Head of caudate nucleus (tissue), 42 donors: ENCODE measurements around the gene COL23A1.

Experiments
- DNase-seq, 42 donors: peaks; one replicate each; pipeline versions ENCODE4 v3.0.0 to v3.0.0-alpha.2; 2020 to 2021; ENCODE audit warnings: mixed read lengths in 7 of 42
- intact Hi-C: fragments of 100-400 bp; cut with DNase I; formaldehyde crosslinking; loops from one replicate; pipeline ENCODE4 v1.15.0; 2022

COL23A1 gene

DNA sequence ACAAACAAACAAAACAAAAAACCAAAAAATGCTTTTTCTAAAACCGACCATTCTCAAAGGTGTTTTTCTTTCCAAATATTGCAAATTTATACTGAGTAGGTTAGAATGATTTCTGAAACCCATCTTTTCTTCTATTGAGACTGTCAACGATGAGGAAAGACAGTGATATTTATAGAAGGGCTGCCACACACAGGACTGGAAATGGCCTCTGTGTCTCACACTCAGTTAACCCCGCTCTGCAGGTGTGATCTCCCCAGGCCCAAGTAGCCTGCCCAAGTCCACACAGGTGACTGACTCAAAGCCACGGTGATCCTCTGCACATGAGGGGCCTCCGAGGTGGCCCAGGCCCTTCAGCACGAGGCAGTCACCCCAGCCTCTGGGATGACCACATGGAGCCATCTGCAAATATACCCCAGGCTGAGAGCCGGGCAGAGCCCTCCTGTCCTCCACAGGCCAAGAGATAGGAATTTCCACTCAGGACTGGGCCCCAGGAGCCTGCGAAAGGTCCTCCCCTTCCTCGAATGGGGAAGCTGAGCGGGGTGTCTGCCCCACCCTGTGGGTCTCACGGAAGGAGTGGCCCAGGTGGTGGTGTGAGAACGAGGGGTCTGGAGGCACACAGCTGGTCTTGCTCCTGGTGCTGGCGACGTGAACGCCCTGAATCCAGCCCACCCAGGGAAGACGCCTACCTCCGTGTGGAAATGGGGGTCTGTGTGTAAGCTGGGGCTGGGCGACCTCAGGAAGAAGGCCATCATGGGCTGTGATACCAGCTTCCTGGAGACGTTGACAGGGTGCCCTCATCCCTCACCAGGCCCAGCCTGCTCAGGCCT lies 304.6 kb downstream of the COL23A1 start:
- intact Hi-C loops: loop anchor here (10.0 kb wide), 1 partner anchor 299 kb away; no protein-coding TSS in a partner anchor
- no peak for DNase-seq

DNA sequence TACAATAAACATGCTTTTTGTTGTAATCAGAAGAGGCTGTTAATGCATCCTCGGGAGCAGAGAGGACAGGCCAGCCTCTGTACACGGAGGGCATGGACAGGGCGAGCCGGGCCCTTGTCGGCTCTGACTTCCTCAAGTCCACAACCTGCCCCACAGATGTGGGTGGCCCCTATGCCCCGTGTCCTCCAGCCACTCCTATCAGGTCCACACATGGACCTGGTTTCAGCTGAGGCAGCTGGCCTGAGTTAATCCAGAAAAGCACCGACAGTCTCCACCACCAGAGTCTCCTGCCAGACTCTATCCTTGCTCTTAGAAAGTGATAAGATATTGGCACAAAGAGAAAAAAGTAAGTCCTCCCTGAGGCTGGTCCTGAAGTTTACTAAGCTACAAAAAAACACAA lies 305.2 kb downstream of the COL23A1 start:
- DNase-seq: no peak

DNA sequence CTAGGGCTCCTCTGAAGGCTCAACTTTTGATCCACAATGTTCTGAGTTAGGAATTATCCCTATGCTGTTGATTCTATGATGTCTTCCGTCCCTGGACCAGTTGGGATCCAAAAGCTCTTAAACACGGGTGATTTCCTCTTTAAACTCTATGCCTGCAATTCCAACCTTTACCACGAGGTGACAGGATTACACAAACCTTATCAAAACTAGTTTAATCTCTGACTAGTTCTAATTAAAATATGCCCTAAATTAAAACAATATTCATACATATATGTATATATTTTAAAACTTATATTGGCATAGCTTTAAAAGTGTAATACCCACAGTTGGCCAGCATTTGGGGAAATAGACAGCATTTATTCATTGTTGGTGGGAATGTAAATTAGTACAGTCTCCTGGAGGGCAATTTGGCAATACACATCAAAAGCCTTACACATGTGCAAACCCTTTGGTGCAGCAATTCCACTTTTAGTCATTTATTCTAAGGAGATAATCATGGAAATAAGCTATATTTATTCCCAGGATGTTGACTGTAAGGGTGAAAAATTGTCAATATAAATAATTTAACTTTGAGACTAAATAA lies 306.0 kb downstream of the COL23A1 start:
- no peak for DNase-seq
- intact Hi-C loops: loop anchor here (5.0 to 10.0 kb wide), 2 partner anchors 268 to 301 kb away; no protein-coding TSS in a partner anchor

More for the DNA sequence above, 305.2 kb downstream of the COL23A1 start:
- intact Hi-C loops: loop anchor here (5.0 to 10.0 kb wide), 2 partner anchors 267 to 300 kb away; no protein-coding TSS in a partner anchor

DNA sequence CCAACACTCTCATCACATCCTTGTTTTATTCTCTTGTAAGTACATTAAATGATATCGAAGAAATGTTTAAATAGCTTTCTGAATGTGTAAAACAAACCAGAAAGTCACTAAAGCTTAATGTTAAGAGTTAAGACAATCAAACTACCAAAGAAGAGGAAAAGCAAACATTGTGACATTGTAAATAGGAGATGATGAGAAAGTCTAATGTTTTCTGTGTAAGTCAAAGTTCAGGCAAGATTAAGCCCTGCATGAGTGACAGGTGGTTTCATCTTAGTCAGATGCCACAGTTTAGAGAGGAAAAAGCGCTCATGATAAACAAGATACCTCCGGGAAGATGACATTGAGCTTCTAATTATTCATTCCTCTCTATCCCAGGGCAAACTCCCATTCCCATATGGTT lies 306.7 kb downstream of the COL23A1 start:
- DNase-seq: no peak
- intact Hi-C loops: loop anchor here (5.0 to 10.0 kb wide), 2 partner anchors 269 to 301 kb away; no protein-coding TSS in a partner anchor

DNA sequence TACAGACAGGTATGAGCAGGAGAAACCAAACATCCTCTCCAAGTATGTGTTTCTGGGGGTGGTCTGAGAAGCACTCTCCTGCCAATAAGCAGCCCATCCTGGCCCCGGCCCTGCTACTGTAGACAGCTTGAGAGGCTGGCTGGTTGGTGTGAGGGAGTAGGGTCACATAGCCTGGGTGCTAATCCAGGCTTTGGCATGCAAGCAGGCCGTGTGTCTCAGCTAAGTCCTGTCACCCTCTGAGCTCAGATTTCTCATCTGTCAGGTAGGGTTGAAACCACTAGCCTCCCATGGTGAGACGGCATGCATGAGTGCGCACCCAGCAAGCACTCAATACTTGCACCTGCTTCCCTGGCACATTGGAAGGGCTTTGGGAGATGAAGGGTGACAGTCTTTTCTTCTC lies 307.8 kb downstream of the COL23A1 start:
- intact Hi-C loops: loop anchor here (5.0 to 10.0 kb wide), 2 partner anchors 270 to 302 kb away; no protein-coding TSS in a partner anchor
- no peak for DNase-seq

GRCh38 chr5:178281331-178281730 lies 308.9 kb downstream of the COL23A1 start:
- intact Hi-C loops: loop anchor here (5.0 to 10.0 kb wide), 2 partner anchors 271 to 303 kb away; no protein-coding TSS in a partner anchor
- no peak for DNase-seq

DNA sequence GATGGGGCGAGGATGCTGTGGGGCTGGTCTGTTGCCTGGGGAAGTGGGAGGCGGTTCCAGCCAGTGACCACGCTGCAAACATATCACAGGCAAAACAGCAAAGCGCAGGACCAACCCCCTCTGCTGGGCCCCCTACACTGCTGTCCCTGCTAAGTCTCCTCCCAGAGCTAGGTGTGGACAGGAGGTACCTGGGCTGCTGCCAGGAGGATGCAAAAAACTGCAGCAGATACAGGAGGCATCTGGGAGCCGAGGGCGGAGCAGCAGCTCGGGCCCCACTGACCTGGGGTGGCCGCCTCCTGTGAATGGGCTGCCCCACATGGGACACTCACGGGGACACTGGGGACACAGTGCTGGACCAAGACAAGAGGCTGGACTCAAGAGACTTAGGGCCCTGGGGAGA lies 309.6 kb downstream of the COL23A1 start:
- no peak for DNase-seq
- intact Hi-C loops: loop anchor here (5.0 to 10.0 kb wide), 2 partner anchors 272 to 304 kb away; no protein-coding TSS in a partner anchor

DNA sequence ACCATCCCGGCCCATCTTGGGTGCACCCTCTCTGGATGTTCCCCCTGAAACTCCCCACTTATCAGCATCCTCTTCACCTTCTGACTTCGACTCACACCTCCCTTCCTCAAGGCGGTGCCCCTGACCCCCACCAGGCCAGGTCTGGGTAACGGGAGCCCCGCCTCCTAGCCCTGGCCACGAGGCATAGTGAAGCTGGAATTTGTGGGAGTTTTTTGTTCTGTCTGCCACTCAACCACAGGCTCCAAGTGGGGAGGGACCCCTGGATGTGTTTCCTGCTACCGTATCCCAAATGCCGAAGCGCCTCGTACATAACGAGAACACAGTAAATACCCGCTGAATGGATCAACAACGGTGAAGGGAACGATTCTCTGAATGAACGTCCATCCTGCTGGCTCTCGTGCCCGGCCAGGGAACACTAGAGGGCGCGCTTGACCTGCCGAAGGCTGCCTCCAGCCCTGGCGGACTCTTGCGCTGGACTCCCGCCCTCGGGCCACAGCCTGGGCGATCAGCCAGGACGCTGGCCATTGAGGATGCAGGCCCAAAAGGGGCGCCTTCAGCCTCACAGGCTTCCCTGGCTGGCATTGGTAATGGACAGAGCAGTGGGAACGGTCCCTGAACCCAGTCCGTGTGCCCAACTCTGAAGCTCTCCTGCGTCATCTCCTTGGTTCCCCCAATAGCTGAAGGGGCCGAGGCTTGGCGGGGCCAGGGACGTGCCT lies 310.3 kb downstream of the COL23A1 start:
- intact Hi-C loops: loop anchor here (5.0 to 10.0 kb wide), 3 partner anchors 185 to 305 kb away; no protein-coding TSS in a partner anchor

GRCh38 chr5:178279026-178279722 lies 311.0 kb downstream of the COL23A1 start:
- DNase-seq: peak in 1 of 42 donors; percentile 2
- intact Hi-C loops: loop anchor here (10.0 kb wide), 1 partner anchor 186 kb away; no protein-coding TSS in a partner anchor

More for the DNA sequence above, 310.3 kb downstream of the COL23A1 start:
- peak; percentile 82 to 98 (median 93) for DNase-seq

DNA sequence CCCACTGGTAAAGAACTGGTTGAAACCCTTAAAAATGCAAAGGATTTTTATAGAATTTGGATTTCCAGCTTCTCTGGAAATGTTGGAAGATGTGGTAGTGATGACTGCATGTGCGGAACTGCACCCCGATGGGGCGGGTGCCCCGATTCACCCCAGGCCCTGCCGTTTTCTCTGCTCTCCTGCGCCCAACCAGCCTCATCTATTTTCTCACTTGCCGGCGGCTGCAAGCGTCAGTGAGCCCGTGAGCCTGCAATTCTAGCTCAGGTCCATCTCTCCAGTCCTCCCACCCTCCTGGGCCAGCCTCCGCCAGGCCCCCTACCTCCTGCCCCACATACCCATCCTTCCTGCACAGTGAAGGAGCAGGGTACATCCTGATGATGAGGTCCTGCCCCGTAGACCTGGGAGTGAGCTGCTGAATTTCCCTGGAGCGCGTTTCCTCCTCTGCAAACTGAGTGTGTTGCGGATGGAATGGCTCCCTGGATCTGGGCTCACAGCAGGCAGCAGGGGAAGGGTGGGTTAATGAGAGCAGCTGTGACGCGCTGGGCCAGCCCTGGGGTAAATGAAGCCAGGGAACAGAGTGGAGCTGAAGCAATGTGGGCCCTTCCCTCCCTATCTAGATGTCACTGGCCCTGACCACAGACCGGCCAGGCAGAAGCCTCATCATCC lies 311.7 kb downstream of the COL23A1 start:
- intact Hi-C loops: loop anchor here (10.0 kb wide), 1 partner anchor 186 kb away; no protein-coding TSS in a partner anchor
- DNase-seq: peak in 1 of 42 donors; percentile 1

- intact Hi-C loops: loop anchor here (10.0 kb wide), 1 partner anchor 187 kb away; no protein-coding TSS in a partner anchor
- DNase-seq: no peak
Measured at GRCh38 chr5:178277866-178278265, 312.3 kb downstream of the COL23A1 start.

DNA sequence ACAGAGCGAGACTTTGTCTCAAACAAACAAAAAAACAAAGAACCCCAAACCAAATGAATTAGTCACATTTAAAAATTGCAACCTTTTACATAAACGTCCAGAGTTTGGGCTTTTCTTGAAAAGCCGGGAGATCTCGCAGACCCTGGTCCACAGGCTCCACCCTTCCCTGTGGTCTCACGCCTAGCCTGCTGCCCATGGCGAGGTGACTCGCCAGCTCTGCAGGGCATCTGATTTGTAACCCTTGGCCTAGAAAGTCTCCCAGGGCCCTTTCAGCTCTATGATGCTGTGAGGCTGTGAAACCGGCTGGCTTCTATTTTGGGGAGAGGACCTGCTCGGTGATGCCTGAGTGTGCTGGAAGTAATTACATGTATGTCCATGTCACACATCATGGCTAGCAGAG lies 312.8 kb downstream of the COL23A1 start:
- intact Hi-C loops: loop anchor here (10.0 kb wide), 1 partner anchor 187 kb away; no protein-coding TSS in a partner anchor
- no peak for DNase-seq

DNA sequence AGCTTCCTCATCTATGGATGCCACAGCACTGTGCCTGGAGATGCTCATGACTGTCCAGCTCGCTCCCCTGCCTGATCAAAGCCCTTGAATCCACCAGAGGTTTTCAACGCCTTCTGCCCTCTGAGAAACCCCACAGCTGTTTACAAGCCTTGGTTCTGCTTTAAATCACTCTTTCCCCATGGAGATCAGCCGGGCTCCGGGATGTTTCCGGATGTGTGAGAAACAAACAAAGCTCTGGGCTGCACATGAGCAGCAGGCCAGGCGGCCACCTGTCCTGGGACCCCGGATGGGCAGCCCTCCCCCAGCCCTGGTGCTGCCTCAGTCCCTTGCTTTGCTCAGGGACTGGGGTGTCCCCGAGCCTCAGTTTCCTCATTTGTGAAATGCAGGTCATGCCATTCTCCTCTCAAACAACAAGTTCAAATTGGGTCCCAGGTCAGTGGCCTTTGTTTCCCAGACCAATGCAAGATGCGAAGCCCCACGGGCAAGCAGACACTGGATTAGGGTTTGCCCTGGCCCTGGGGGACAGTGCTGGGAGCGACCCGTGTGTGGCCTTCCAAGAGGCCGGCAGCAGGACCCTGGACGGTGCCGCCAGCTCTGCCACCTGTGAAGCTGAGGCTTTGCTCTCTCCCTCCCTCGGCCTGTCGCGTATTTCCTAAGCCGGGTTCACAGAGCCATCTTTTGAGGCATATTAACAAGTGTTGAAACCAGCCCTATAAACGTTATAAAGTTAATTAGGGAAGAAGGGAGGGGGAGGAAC lies 315.2 kb downstream of the COL23A1 start:
- no peak for DNase-seq
- intact Hi-C loops: loop anchor here (10.0 kb wide), 1 partner anchor 190 kb away; no protein-coding TSS in a partner anchor

- intact Hi-C loops: loop anchor here (10.0 kb wide), 1 partner anchor 191 kb away; no protein-coding TSS in a partner anchor
- no peak for DNase-seq
Measured at GRCh38 chr5:178273665-178274541, 316.3 kb downstream of the COL23A1 start.

DNA sequence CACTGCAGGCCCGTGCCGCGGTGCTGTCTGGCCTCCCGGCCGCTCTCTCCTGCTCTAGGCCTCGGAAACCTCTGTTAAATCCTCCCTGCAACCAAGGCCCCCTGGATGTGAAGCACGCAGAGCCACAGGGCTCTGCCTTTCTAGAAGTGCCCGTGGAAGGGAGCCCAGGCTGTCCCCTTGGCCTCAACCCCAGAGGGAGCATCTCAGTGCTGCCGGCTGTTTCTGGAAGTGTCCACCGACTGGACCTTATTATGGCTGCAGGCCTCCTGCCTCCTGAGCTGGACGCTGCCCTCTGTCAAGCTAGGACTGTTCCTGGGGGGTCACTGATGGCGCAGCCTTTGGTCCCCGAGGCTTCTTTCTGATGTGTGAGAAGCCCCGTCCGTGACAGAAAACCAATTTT lies 317.2 kb downstream of the COL23A1 start:
- intact Hi-C loops: loop anchor here (10.0 kb wide), 1 partner anchor 192 kb away; no protein-coding TSS in a partner anchor
- DNase-seq: no peak

DNA sequence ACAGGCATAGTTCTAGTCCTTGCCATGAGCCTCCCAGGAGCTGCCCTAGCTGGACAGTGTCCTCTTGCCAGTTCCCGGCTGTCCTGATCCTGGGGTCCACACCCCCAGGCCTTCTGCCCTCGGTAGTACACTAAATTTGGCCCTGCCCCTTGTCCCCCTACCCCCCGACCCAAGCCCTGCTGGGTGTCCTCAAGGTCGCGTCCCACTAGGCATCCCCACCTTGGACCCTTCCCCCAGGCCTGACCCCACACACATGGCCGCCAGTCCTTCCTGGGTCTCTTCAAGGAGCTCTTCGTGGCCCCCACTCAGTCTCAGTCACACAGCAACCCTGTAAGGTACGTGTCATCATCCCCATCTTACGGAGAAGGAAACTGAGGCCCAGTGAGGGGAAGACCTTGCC lies 317.6 kb downstream of the COL23A1 start:
- no peak for DNase-seq
- intact Hi-C loops: loop anchor here (10.0 kb wide), 1 partner anchor 192 kb away; no protein-coding TSS in a partner anchor
